Epithelial cell of proximal tubule (primary cell): Measurements from ENCODE around the gene ALDOC. TPM values are rescaled to one million over a fixed set of nuclear protein-coding genes. Genes with fewer than 3 reads are reported as not detected.
"Not testable (repeated sequence)": the region's sequence is repeated elsewhere in the genome, so short reads cannot be mapped to it uniquely, and the experiment has no call there.

Experiments used
- DNase-seq: peaks from one replicate; pipeline ENCODE4 v3.0.0-alpha.2; 2011; ENCODE audit warnings: low read depth
- H3K4me3 ChIP-seq: 2 replicates; pipeline ENCODE4 v1.5.1; 2011; ENCODE audit warnings: low read depth, mild to moderate bottlenecking, low read length
- CTCF ChIP-seq: conservative IDR thresholded peaks from 2 replicates; pipeline ENCODE4 v1.5.1; 2012; ENCODE audit warnings: low read depth, mild to moderate bottlenecking, low read length
- total RNA-seq: library from RNA; depleted of rRNA; stranded (reverse); fragments of >200 nt; gene quantifications from 2 replicates; pipeline ENCODE4 v1.2.3, GENCODE V29; 2015

The ALDOC gene
- total RNA-seq, 1 donor from 2014 or later: 100.0 TPM

- TF ChIP-seq CTCF: no peak
- DNase-seq: no peak
- H3K4me3 ChIP-seq: no peak overlapping the region
Observed at GRCh38 chr17:28615260-28615940, 38.7 kb upstream of the ALDOC start.

GRCh38 chr17:28613931-28614381, 37.3 kb upstream of the ALDOC start, which contains the start of gene RSKR:
Gene RSKR (minus strand): TSS chr17:28614185. CDS start chr17:28614161, 24 bp downstream.
- TF ChIP-seq CTCF: no peak
- no peak within 1 kb of the TSS for H3K4me3 ChIP-seq

GRCh38 chr17:28612936-28613872, 36.5 kb upstream of the ALDOC start:
- H3K4me3 ChIP-seq: no peak overlapping the region
- no peak for DNase-seq
- peak; percentile 78 for TF ChIP-seq CTCF

More at GRCh38 chr17:28613931-28614381, 37.3 kb upstream of the ALDOC start, which contains the start of gene RSKR:
- no peak for DNase-seq

- no peak for TF ChIP-seq CTCF
- no peak for DNase-seq
- no peak overlapping the region for H3K4me3 ChIP-seq
Observed at GRCh38 chr17:28612531-28612930, 35.8 kb upstream of the ALDOC start.

GRCh38 chr17:28610376-28610775, 33.7 kb upstream of the ALDOC start:
- no peak for DNase-seq
- TF ChIP-seq CTCF: no peak
- H3K4me3 ChIP-seq: no peak overlapping the region

- not testable (repeated sequence) for DNase-seq, H3K4me3 ChIP-seq
Observed at GRCh38 chr17:28604031-28604430, 27.3 kb upstream of the ALDOC start.

- TF ChIP-seq CTCF: no peak
- no peak for DNase-seq
- peak overlapping the region; percentile 73 for H3K4me3 ChIP-seq
Observed at GRCh38 chr17:28599311-28600184, 22.9 kb upstream of the ALDOC start.
